Body of pancreas (tissue), 4 donors: ENCODE measurements around the gene IP6K3.

Source experiments
- CTCF ChIP-seq, 7 experiments: fragments of 450-650 bp in 4 of 7; fragments of 200-600 bp in 3 of 7; sonication (generic) in 3 of 7; IDR thresholded peaks; one replicate each; pipeline ENCODE4 v1.5.1; 2016 to 2019; ENCODE audit warnings: antibody characterized with exemption in 7 of 7
- POLR2A ChIP-seq, 3 donors: fragments of 450-650 bp; IDR thresholded peaks; one replicate each; pipeline ENCODE4 v1.6.1; 2016; ENCODE audit warnings: antibody characterized with exemption in 3 of 3, mild to moderate bottlenecking in 2 of 3

GRCh38 chr6:33696548-33697518, 49.9 kb downstream of the IP6K3 start:
- TF ChIP-seq CTCF (IDR thresholded peaks at IDR 0.05) = no peak
- TF ChIP-seq POLR2A (IDR thresholded peaks at IDR 0.05) = no peak
